Measurements from ENCODE around the gene UNC119B.

UNC119B gene

DNA sequence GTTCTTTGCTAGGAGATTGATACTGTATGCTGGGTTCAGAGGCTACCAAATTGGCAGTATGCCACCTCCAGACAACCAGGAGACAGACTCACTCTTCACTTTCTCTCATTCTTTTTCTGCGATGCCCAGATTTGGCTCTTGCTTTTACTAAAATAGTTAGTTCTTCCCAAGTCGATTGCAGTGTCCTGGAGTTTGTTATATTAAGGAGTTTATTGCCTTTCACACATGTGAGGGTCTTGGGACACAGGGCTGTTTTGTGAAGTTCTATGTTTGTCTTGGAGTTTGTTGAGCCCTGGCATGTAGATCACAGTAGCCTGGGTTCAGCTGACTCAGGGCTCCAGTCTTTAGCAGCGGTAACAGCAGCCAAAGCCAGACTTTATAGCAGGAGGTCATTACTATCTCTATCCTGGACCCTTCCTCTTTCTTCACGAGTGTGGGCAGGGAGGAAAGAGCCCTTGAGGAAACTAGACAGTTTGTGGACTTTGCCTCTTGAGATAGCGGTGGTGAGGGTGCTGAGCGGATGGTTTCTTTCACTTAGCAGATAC, 21.7 kb upstream of the UNC119B start:
- no peak for DNase-seq

DNA sequence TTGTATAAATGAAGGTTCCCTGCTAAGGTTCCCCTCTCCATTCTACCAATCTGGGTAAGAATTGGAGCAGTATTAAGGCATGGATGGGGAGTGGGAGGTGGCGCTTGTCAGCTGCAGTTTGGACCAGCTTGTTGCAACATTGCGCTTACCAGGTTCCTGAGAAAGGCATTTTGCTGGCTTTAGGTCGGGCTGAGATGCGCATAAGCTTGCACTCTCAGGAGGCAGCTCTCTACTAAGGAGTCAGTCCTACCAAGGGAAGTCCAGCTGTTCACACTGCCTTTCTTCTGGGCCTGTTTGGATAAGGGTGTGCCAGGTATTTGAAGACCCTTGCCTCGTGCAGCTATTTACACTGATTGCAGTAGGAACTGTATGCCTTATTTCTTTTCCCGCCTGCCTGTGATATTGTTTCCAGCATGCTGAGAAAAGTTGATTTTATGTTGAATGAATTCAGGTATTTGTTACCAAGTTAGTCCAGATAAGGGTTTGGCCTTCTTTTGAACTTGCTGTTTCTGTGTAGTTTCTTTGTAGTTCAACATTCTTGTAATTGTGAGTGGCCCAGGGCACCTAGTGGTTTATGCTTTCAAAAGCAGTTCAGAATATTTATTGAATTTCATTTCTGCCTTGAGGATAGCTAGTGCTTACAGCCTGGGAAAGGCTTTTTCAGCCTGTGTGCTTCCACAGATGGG, 20.7 kb upstream of the UNC119B start:
- no peak for DNase-seq

DNA sequence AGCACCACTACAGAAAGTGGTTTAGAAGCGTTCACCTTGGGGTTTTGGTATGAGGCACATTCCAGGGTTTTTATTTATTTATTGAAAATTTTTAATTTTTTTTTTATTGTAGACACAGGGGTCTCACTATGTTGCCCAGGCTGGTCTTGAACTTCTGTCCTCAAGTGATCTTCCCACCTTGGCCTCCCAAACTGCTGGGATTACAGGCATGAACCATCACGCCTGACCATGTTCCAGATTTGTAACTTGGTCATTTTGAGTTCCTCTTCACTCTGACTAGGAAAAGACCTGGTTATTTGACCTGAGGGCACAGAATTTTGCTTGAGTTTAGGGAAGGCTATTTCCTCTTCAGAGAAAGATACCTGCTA, 20.2 kb upstream of the UNC119B start:
- DNase-seq, result no peak

DNA sequence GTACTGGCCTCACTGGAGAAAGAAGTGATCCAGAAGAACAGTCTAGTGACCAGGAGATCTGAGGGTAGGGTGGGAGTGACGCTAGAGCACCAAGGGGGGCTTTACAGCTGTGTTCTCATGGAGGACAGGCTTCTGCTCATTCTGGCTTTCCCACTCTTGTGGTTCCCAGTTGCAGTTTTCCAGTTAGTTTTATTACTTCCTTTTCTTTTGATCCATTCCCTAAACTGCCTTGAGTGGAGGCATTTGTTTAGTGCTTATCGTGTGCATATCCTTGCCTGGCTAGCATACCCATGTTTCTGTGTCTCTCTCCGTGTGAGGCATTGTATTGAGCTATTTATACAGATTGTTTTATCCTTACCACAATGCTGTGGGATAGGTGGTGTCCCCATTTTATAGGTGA, 19.3 kb upstream of the UNC119B start:
- DNase-seq, result no peak

DNA sequence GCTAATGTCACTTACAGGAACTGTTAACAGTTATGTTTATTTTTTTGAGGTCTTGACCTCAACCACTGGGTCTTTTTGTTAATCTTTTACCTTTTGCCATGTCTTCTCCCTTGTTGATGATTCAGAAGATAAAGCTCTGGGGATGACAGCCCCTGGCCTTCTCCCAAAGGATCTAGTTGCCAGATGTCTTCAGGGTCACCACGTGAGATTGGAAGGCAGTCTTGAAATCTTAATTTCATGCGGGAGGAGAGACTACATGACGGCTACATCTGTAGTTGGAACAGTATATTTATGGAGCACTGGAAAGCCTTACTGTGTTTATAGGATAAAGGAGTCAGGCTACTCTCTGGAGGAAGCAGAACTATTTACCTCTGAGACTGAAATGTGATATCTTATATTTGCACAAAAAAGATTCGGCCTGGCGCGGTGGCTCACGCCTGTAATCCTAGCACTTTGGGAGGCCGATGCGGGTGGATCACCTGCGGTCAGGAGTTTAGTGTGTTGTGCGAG, 17.7 kb upstream of the UNC119B start:
- no peak for DNase-seq

DNA sequence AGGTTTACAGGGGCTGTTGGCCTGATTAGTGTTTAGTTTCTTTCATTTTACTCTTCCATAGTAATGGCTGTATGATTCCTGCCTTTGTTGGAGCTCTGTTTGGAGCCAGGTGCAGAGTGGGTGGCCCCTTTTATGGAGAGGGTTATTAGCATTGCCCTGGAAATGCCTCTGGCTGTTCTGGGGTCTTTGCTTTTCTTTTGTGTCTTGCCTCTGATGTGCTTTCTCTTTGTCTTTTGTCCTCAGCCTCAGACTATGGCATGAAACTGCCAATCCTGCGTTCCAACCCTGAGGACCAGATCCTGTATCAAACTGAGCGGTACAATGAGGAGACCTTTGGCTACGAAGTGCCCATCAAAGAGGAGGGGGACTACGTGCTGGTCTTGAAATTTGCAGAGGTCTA, 16.4 kb upstream of the UNC119B start:
- DNase-seq, result no peak

DNA sequence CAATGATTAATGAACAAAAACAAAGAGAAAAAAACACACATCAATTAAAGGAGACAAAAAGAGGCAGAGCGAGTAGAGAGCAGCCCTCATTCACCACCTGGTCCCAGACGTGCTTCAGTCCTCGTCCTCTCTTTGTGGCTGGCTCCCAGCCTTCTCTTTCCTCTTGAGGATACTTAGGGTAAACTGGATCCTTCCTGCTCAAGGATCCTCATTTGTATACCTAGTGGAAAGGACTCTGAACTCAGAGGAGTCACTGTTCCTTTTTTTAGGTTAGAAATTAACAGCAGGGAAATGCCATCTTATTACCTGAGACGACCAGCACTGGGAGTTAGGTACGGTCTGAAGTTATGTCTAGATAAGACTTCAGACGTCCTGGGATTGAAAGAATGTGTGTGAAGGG, 13.6 kb upstream of the UNC119B start:
- no peak for DNase-seq

DNA sequence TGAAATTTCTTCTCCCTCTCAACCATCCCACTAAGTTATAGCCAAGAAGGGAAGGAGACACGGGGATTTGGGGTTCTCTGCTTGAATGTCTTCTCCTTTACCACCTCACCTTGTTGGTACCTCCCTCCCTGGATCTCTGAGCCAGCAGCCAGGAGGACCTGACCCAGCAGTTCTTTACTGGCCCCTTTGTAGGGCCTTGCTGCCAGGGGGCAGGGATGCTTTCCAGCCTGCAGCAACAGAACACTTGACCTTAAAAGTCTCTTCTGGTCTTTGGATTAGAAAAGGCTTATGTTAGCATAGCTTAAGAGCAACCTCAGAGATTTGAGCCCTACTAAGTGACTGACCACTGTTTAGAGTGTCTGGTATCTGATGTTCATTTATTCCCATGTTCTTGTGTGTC, 12.9 kb upstream of the UNC119B start:
- no peak for DNase-seq

DNA sequence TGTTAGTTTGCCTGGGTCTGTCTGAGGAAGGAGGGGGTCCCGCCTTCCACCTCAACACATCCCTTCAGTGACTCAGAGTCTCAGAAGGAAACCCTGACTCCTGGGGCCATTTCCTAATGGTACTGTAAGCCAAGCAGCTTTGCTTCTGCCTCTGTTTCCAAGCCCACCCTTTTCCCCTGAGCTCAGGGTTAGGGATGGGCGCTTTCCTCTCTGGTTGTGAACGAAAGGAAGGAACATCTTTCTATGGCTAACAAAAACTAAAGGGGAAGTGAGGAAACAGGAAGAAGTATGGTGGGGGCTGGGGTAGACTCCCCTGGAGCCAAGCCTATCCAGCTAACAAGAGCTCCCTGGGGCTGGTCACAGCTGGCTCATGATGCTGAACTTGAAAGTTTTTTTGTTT, 11.6 kb upstream of the UNC119B start:
- no peak for DNase-seq

DNA sequence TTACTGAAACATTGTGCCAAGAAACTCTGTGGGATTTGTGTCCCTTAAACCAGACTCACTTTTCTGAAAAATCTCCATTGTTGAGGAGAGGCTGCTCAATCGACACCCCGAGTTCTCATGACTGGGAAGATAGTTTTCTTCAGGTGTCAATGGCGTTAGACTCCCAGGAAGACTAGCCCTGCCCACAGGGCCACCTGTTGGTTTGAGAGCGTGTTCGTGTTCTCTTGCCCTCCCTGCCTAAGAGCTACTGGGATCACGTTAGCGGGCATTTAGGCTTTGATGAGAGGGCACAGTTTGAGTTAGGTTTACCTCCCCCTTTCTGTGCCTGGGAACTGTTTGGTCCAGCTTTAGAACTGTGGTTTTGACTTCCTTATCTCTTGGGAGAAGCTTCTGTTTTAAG, 10.7 kb upstream of the UNC119B start:
- DNase-seq, result no peak

DNA sequence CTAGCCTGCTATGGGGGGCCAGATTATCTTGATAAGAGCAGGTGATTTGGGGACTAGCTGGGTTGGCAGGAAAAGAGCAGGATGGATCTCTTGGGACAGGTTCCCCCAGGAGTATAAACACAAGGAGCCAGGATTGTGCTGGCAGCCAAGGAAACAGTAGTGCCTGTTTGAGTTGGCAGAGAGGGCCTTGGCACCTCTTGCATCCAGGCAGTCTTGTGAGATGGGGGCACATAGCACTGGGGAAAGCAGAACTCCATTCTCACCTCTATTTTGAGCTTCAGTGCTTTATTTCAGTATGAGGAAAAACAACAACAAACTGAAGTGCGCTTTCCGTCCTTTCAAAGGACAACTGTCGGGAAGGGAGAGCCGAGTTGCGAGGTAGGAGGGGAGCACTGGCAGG, 9.4 kb upstream of the UNC119B start:
- DNase-seq, result no peak

DNA sequence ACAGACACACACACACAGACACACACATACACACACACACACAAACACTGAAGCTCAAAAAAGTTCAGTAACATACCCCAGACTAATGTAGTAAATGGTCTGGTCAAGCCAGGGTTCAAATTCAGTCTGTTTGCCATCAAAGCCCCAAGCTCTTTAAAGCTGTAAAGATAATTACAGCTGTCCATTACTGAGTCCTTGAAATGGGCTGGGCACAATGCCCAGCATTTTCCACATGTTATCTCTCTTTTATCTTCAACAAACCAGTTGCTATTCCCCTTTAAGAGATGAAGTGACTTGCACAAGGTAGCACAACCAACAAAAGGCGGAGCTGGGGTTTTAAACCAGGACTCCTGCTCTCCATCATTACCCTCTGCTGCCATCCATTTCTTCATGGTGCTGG, 7.6 kb upstream of the UNC119B start:
- DNase-seq, result peak; percentile 41

DNA sequence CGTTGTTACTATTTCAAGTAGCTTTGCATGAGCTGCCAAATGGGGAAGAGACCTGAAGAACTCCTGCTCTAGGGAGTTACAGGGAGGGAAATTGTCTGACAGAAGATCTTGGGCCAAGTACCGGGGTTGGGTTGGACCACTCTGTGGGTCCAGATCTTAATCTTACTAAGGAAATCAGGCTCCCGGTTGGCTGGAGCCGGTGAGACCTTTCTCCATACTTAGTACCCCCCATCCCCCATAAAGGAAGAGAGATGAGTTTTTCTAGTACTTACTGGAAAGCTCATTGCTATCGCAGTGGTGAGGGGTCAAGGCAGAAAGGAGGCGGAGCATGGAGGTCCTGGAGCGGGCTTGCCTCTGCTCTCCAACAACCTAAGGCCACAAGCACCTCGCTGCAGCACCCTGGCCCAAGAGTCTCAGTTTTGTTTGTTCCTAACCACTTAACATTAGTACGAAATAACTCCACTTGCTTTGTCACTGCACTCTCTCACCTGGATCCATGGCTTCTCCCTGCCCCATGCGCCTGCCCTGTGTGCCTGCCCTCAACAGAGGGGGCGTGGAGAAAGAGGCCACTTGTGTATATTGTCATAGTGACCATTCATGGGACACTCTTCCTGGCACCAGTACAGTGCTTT, 6.8 kb upstream of the UNC119B start:
- no peak for DNase-seq

DNA sequence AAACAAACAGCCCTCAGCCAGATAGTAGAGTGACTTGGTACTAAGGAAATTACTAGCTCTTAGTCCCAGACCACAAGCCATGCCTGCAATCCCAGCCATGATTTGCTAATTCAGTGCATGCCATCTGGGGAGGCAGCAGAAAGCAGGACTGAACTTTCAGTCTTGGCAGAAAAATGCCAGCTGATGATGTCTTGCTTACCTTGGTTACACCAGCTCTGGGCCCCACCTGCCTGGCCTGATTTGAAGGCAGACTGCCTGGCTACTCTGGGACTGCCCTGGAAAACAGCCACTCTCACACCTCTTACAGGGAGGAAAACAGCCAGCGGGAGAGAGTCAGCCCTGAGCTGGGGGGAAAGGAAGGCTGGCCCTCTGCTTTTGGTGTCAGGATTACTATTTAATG, 4.6 kb upstream of the UNC119B start:
- no peak for DNase-seq

DNA sequence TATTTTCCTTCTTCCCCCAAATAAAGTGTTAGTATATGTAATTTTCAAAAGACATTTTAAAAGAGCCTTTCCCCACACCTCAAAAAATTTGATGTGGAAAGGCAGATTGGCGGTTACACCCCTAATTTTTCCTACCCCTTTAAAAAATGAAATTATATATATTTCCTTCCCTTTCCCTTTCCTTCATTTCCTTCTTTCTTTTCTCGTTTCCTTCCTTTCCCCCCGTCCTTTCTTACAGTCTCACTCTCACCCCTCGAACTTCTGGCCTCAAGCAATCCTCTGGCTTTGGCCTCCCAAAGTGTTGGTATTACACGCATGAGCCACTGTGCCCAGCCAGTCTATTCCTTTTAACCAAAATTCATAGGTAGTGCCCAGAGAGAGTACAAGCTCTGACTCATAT, 4.2 kb upstream of the UNC119B start:
- no peak for DNase-seq

DNA sequence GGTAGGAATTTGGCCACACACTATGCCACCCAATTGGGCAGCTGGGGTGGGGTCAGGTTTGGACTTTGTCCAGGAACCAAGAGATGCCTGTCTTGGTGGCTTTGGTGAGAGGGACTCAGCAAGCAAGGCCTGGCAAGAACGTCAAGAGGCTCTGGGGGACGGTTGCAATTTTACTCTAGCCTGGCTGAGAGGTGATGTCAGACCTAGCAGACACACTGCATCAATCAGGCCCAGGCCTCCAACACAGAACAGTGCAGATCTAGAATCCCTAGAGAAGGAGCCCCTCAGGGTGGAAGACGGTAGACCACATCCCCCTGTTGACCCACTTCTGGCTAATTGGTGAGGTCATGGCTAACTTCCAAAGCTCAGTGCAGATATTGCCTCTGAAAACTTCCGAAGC, 1.6 kb upstream of the UNC119B start:
- no peak for DNase-seq

DNA sequence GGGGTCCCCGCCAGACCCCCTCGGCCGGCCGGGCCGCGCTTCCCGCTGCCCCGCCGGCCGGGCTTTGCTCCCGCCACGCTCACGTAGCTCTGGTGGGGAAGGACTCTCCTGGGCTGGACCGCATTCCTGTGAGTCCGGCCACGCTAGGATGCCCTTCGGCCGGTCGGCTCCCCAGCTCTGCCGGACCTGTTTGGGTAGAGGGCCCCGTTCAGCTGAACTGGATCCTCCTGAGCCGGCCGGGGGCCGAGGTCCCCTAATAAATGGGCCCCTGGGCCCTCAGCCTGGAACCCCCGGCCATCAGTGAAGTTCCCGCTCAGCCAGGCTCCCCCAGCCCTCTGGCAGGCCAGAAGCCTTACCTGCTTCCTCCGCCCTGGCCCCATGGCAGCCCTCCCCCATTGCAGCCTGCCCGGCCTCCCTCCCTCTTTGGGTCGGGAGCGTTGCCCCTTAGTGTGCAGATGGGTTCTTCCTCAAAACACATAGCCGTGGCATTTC, 593 bp downstream of the UNC119B start:
- DNase-seq, result no peak

DNA sequence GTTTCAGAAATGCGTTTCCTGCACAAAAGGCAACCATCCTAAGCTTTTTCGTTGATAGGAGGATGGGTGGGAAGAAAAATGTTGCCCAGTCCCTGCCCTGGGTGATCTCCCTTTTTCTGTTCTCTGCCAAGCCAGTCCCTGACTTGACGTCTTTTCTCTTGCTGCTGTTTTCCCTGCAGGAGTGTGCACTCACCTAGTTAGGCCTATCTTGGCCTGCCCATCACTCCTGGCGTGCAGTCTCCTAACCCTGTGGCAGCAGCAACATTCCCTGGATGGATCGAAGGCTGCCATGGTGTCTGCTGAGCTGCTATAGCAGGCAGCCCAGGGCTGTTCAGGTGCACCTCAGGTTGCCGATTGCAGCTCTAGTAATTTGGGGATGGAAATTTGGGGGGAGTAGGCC, 1.2 kb downstream of the UNC119B start:
- DNase-seq, result no peak

DNA sequence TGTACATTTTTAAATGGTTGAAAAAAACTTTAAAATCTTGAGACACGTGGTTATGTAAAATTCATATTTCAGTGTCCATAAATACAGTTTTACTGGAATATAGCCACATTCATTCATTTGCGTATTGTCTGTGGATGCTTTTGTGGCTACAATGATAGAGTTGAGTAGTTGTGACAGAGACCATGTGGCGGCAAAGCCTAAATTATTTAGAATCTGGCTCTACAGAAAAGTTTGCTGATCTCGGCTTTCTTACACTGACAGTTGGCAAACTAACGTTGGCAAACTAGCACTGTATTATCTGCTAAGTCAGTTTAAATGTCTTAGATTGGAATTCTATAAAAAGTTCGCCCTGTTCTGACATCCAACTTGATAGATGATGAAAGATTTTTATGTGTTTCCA, 2.4 kb downstream of the UNC119B start:
- no peak for DNase-seq

DNA sequence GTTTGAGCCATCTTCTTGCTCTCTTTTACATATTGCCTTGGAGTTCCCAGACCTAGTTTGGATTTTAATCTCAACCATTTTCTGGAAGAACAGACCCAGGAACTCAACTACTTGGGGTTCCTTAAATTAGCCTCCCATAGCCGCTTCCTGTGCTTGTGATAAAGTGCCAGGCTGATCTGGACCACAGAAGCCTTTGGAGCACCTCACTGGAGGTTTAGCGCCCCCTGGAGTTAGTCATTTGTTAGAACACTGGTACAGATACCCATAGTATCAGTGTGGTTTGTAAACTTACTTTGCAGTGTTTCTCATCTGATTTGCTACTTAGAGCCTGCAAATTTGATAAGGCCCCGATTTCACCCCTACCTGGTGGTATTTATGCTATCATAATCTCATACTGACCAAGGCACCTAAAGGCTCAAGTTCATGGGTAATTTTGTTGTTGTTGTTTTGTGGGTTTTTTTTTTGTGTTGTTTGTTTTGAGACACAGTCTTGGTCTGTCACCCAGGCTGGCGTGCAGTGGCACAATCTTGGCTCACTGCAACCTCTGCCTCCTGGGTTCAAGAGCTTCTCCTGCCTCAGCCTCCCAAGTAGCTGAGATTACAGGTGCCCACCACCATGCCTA, 3.7 kb downstream of the UNC119B start:
- peak; percentile 77 for DNase-seq

DNA sequence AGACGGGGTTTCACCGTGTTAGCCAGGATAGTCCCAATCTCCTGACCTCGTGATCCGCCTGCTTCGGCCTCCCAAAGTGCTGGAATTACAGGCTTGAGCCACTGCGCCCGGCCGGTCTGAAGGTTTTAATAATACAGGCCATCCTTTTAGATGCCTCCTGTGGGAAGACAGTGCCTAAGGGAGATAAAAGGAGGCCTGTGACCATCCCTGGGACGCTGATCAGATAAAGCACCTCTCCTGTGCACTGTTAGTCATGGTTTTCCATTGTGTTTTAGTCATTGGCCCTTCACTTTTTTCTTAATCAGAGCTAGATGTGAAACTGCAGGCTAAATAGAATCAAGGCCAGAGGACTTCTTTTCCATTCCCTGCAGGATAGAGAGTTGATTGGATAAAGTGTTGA, 7.8 kb downstream of the UNC119B start:
- DNase-seq, result no peak

DNA sequence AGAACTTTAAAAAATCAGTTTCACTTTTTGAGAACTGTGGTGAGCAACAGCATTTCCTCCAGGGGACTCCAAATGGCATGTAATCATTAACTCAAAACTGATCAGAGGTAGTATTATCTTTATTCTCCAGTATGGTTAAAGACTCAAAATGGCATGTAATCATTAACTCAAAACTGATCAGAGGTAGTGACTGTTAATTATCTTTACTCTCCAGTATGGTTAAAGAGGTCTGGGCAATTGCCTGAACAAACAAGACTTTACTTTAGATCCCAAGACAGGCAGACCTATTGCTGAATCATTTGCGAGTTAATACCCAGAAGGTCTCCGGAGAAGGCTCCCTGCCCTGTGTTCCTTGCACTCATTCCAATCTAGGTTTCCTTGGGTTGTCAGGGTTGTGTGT, 8.8 kb downstream of the UNC119B start:
- no peak for DNase-seq

DNA sequence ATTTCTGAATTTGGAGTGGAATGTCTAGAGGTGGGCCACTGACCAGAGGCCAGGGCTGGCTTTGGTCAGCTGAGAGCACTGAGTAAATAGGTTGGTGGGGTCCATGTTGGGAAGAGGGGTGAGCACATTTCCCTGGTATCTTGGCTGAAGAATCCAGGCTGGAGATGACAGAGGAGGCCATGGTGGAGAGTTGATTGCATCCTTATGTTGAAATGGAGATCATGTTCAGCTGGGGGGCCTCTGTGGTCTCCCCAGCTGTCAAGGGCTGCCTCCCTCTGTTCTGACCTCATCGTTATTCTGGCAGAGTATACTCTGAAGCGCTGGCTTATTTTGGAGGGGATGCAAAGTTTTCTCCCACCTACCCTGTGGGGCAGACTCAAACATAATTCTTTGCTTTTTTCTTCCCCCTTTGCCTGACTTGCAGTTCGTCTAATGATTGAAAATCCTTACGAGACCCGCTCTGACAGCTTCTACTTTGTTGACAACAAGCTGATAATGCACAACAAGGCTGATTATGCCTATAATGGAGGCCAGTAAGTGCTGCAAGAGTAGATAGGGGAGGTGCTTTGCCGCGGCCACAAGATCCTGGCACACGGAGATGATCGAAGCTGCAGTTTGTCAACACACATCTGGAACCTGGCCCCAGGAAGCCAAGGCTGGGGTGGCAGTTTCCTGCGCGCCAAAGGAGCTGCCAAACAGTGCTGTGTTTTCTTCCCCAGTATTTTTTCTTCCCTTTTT, 9.4 kb downstream of the UNC119B start:
- DNase-seq, result no peak
